HUES48 (cell line): ENCODE measurements around the gene DIPK1B.
"Not testable (repeated sequence)": the region's sequence is repeated elsewhere in the genome, so short reads cannot be mapped to it uniquely, and the experiment has no call there.

Experiments
- H3K27ac ChIP-seq: one replicate; pipeline ENCODE4 v1.7.0; 2013; ENCODE audit warnings: low read depth, low read length, inconsistent platforms
- H3K27me3 ChIP-seq: 2 replicates; pipeline ENCODE4 v1.6.1; 2013; ENCODE audit warnings: mild to moderate bottlenecking, low read length; ENCODE audit not compliant: control insufficient read depth, insufficient read depth
- H3K36me3 ChIP-seq: 2 replicates; pipeline ENCODE4 v1.6.1; 2013; ENCODE audit warnings: low read length; ENCODE audit not compliant: control insufficient read depth, insufficient read depth
- H3K4me1 ChIP-seq: 2 replicates; pipeline ENCODE4 v1.6.1; 2013; ENCODE audit warnings: mild to moderate bottlenecking, low read length; ENCODE audit not compliant: control insufficient read depth, insufficient read depth
- H3K4me3 ChIP-seq: 2 replicates; pipeline ENCODE4 v1.5.1; 2013; ENCODE audit warnings: mild to moderate bottlenecking, low read depth, low read length
- H3K9ac ChIP-seq: 2 replicates; pipeline ENCODE4 v1.6.1; 2013; ENCODE audit warnings: mild to moderate bottlenecking, low read depth, low read length, moderate library complexity
- H3K9me3 ChIP-seq: 2 replicates; pipeline ENCODE4 v1.6.1; 2013; ENCODE audit warnings: low read length; ENCODE audit not compliant: control insufficient read depth, insufficient read depth

Gene DIPK1B

DNA sequence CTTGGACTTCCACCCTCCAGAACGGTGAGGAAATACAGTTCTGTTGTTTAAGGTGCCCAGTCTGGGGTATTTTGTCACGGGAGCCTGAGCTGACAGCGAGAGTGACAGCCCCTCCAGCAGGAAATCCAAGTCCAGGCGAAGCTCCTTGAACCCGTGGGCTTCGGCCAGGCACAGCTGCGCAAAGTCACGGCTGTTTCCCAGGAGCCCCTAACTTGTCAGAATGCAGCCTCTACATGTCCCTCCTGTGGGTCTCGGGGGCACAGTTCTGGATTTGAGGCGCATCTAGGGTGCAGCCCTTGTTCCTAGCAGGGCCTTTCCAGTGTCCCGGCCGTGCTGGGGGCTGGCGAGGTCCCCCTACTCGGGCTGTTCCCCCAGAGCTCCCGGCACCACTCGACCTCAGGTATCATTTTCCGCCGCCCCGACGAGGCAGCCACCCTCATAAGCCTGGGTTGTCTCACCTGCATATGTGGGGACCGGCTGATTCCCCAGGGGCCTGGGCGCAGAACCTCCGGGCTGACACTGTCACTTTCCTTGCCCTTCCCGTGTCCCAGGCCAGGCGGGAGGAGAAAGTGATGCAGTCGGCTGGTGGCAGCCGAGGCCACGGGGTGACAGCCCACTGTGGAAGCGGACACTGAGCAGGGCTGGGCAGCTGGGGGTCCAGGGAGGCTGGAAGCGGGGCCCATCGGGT, 41.1 kb downstream of the DIPK1B start:
- H3K27ac ChIP-seq: no peak overlapping the region
- H3K9ac ChIP-seq: no peak overlapping the region
- H3K27me3 ChIP-seq: no peaks in the 10 kb centered on the region
- H3K4me3 ChIP-seq: no peak overlapping the region
- H3K36me3 ChIP-seq: no peaks in the 10 kb centered on the region
- H3K4me1 ChIP-seq: no peaks in the 10 kb centered on the region
- H3K9me3 ChIP-seq: no peaks in the 10 kb centered on the region; the same call in 1 of the 2 replicates

GRCh38 chr9:136754059-136754572, 41.7 kb downstream of the DIPK1B start:
- no peaks in the 10 kb centered on the region; the same call in 1 of the 2 replicates for H3K9me3 ChIP-seq
- no peaks in the 10 kb centered on the region for H3K36me3 ChIP-seq
- no peak overlapping the region for H3K9ac ChIP-seq
- H3K27me3 ChIP-seq: no peaks in the 10 kb centered on the region
- H3K27ac ChIP-seq: no peak overlapping the region
- H3K4me1 ChIP-seq: no peaks in the 10 kb centered on the region
- no peak overlapping the region for H3K4me3 ChIP-seq

- Histone ChIP-seq H3K4me1 (no peaks in the 10 kb centered on the region), H3K27me3 (no peaks in the 10 kb centered on the region), H3K27ac (no peak overlapping the region), H3K9me3 (no peaks in the 10 kb centered on the region; the same call in 1 of the 2 replicates), H3K9ac (no peak overlapping the region), H3K4me3 (no peak overlapping the region), H3K36me3 (no peaks in the 10 kb centered on the region)
Measured at GRCh38 chr9:136754626-136755301, 42.4 kb downstream of the DIPK1B start.

GRCh38 chr9:136755302-136756133, 43.1 kb downstream of the DIPK1B start:
- not testable (repeated sequence) for H3K27ac ChIP-seq, H3K36me3 ChIP-seq, H3K9ac ChIP-seq, H3K9me3 ChIP-seq, H3K4me1 ChIP-seq, H3K27me3 ChIP-seq, H3K4me3 ChIP-seq

- H3K27ac ChIP-seq: no peak overlapping the region
- no peaks in the 10 kb centered on the region for H3K36me3 ChIP-seq
- no peaks in the 10 kb centered on the region; the same call in 1 of the 2 replicates for H3K9me3 ChIP-seq
- no peak overlapping the region for H3K4me3 ChIP-seq
- H3K9ac ChIP-seq: no peak overlapping the region
- no peaks in the 10 kb centered on the region for H3K27me3 ChIP-seq
- no peaks in the 10 kb centered on the region for H3K4me1 ChIP-seq
Measured at GRCh38 chr9:136756134-136756438, 43.7 kb downstream of the DIPK1B start.

DNA sequence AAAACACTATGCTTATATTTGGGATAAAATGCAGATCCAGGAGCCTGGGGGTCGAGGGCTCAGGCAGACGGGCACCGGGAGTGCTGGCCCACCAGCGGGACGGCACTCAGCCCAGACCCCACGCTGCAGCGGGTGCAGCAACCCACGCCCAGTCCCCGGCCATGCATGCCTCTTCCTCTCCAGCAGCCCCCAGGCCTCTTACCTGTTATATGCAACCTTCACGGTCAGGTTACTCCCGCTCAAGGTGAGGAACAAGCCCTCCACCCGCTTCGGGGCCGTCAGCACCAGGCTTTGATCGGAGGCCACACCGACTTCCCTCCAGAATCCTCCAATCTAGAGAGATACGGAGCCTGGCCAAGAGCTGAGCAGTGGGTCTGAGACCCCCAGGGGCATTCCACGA, 44.5 kb downstream of the DIPK1B start:
- Histone ChIP-seq H3K4me3 (no peak overlapping the region), H3K9ac (no peak overlapping the region)

GRCh38 chr9:136757328-136757727, 45.0 kb downstream of the DIPK1B start:
- H3K27ac ChIP-seq: no peak overlapping the region
- no peaks in the 10 kb centered on the region for H3K9me3 ChIP-seq
- no peaks in the 10 kb centered on the region for H3K4me1 ChIP-seq
- no peaks in the 10 kb centered on the region for H3K36me3 ChIP-seq
- H3K27me3 ChIP-seq: no peaks in the 10 kb centered on the region
- H3K9ac ChIP-seq: no peak overlapping the region
- no peak overlapping the region for H3K4me3 ChIP-seq

More for the DNA sequence above, 44.5 kb downstream of the DIPK1B start:
- H3K27ac ChIP-seq: no peak overlapping the region
- no peaks in the 10 kb centered on the region for H3K4me1 ChIP-seq
- H3K9me3 ChIP-seq: no peaks in the 10 kb centered on the region
- no peaks in the 10 kb centered on the region for H3K36me3 ChIP-seq
- no peaks in the 10 kb centered on the region for H3K27me3 ChIP-seq

GRCh38 chr9:136757751-136758140, 45.4 kb downstream of the DIPK1B start:
- Histone ChIP-seq H3K9me3 (no peaks in the 10 kb centered on the region), H3K27me3 (no peaks in the 10 kb centered on the region), H3K9ac (no peak overlapping the region), H3K27ac (no peak overlapping the region), H3K4me3 (no peak overlapping the region), H3K36me3 (no peaks in the 10 kb centered on the region), H3K4me1 (no peaks in the 10 kb centered on the region)

- no peaks in the 10 kb centered on the region for H3K9me3 ChIP-seq
- H3K36me3 ChIP-seq: no peaks in the 10 kb centered on the region
- H3K9ac ChIP-seq: no peak overlapping the region
- H3K27me3 ChIP-seq: no peaks in the 10 kb centered on the region
- H3K4me1 ChIP-seq: no peaks in the 10 kb centered on the region; the same call in 1 of the 2 replicates
- H3K27ac ChIP-seq: no peak overlapping the region
- H3K4me3 ChIP-seq: no peak overlapping the region
Measured at GRCh38 chr9:136759001-136759400, 46.6 kb downstream of the DIPK1B start.

- Histone ChIP-seq H3K36me3 (no peaks in the 10 kb centered on the region), H3K9ac (no peak overlapping the region), H3K9me3 (no peaks in the 10 kb centered on the region), H3K27ac (no peak overlapping the region), H3K4me1 (no peaks in the 10 kb centered on the region; the same call in 1 of the 2 replicates), H3K4me3 (no peak overlapping the region), H3K27me3 (no peaks in the 10 kb centered on the region)
Measured at GRCh38 chr9:136759436-136760325, 47.3 kb downstream of the DIPK1B start.
